SK-N-SH (cell line): ENCODE measurements around the gene QKI. TPM values are rescaled to one million over a fixed set of nuclear protein-coding genes. Genes with fewer than 3 reads are reported as not detected.

Source experiments
- CTCF ChIA-PET: fragments of 300-600, 350-600 bp; formaldehyde crosslinking; extraction: SDS; loops from one replicate; lab custom pipeline; 2021; lab: Yijun Ruan, JAX
- POLR2A ChIA-PET: fragments of 350-600 bp; sonication (Branson Sonifier 250); formaldehyde crosslinking; extraction: SDS; loops from one replicate; lab custom pipeline; 2020; ENCODE audit warnings: antibody characterized with exemption, inconsistent platforms; lab: Yijun Ruan, JAX
- DNase-seq: peaks from one replicate; pipeline ENCODE4 v3.0.0; 2012
- H2AFZ ChIP-seq: fragments of 200-600 bp; sonication (generic); 2 replicates; pipeline ENCODE4 v1.8.1; 2016; ENCODE audit warnings: antibody characterized with exemption, mild to moderate bottlenecking, low read depth
- H3F3A ChIP-seq: fragments of 200-600 bp; sonication (generic); replicated peaks from 2 replicates; pipeline ENCODE3; 2016; ENCODE audit warnings: antibody characterized with exemption, mild to moderate bottlenecking; ENCODE audit not compliant: insufficient read depth
- H3K27ac ChIP-seq, 2 experiments: fragments of 200-500 bp in 1 of 2; fragments of 200-600 bp in 1 of 2; sonication (Bioruptor generic) in 1 of 2; sonication (generic), shearing (Covaris generic) in 1 of 2; 2 replicates each; pipeline versions ENCODE4 v1.5.1 to v1.6.1; 2014 to 2016; ENCODE audit warnings: low read depth in 2 of 2, inconsistent platforms in 1 of 2, low read length in 1 of 2, mild to moderate bottlenecking in 1 of 2, mixed read lengths in 1 of 2
- H3K27me3 ChIP-seq: fragments of 200-600 bp; sonication (generic), shearing (Covaris generic); 2 replicates; pipeline ENCODE4 v1.6.1; 2016; ENCODE audit warnings: mixed run types; ENCODE audit not compliant: insufficient read depth
- H3K36me3 ChIP-seq, 2 experiments: fragments of 200-500 bp in 1 of 2; fragments of 200-600 bp in 1 of 2; sonication (Bioruptor generic) in 1 of 2; sonication (generic) in 1 of 2; replicated peaks in 1 of 2; 2 replicates each; pipeline versions ENCODE3 to v1.5.1; 2014 to 2016; ENCODE audit warnings: low read length in 1 of 2, mild to moderate bottlenecking in 1 of 2; ENCODE audit not compliant: insufficient read depth in 2 of 2, control insufficient read depth in 1 of 2
- H3K4me1 ChIP-seq, 2 experiments: fragments of 200-500 bp in 1 of 2; fragments of 200-600 bp in 1 of 2; sonication (Bioruptor generic) in 1 of 2; sonication (generic), shearing (Covaris generic) in 1 of 2; 2 replicates each; pipeline versions ENCODE4 v1.5.1 to v1.6.1; 2014 to 2016; ENCODE audit warnings: low read depth in 1 of 2, low read length in 1 of 2, mixed run types in 1 of 2; ENCODE audit not compliant: insufficient read depth in 2 of 2, control insufficient read depth in 1 of 2
- H3K4me2 ChIP-seq: fragments of 200-600 bp; sonication (generic), shearing (Covaris generic); 2 replicates; pipeline ENCODE4 v1.6.1; 2017; ENCODE audit warnings: mixed run types
- H3K4me3 ChIP-seq, 2 experiments: fragments of 200-500 bp in 1 of 2; fragments of 200-600 bp in 1 of 2; sonication (Bioruptor generic) in 1 of 2; sonication (generic), shearing (Covaris generic) in 1 of 2; 2 replicates each; pipeline versions ENCODE4 v1.5.1 to v1.8.1; 2014 to 2016; ENCODE audit warnings: low read depth in 2 of 2, inconsistent platforms in 1 of 2, low read length in 1 of 2, mild to moderate bottlenecking in 1 of 2, mixed read lengths in 1 of 2, moderate library complexity in 1 of 2
- H3K79me2 ChIP-seq: fragments of 200-600 bp; sonication (generic); 2 replicates; pipeline ENCODE4 v1.8.1; 2017; ENCODE audit warnings: mild to moderate bottlenecking; ENCODE audit not compliant: insufficient read depth
- H3K9ac ChIP-seq: fragments of 200-600 bp; sonication (generic); 2 replicates; pipeline ENCODE4 v1.6.1; 2017; ENCODE audit warnings: mixed run types
- H3K9me2 ChIP-seq: fragments of 200-600 bp; sonication (generic); 2 replicates; pipeline ENCODE4 v1.6.1; 2017; ENCODE audit warnings: mixed run types
- H3K9me3 ChIP-seq: fragments of 200-600 bp; sonication (generic); 2 replicates; pipeline ENCODE4 v1.6.1; 2017; ENCODE audit warnings: mixed run types, mild to moderate bottlenecking, moderate library complexity
- H4K20me1 ChIP-seq: fragments of 200-600 bp; sonication (generic); 2 replicates; pipeline ENCODE4 v1.6.1; 2017; ENCODE audit warnings: mild to moderate bottlenecking, mixed run types; ENCODE audit not compliant: insufficient read depth
- ELF1 ChIP-seq: IDR thresholded peaks from 2 replicates; pipeline ENCODE4 v1.4.0; 2012
- EZH2phosphoT487 ChIP-seq: fragments of 200-600 bp; sonication (generic); IDR thresholded peaks from 2 replicates; pipeline ENCODE4 v1.6.1; 2017; ENCODE audit warnings: low read depth, mixed run types, mild to moderate bottlenecking, antibody characterized with exemption, moderate library complexity, borderline replicate concordance
- FOSL2 ChIP-seq: IDR thresholded peaks from 2 replicates; pipeline ENCODE4 v1.4.0; 2012; ENCODE audit warnings: low read depth, mild to moderate bottlenecking, moderate library complexity, borderline replicate concordance
- FOXM1 ChIP-seq: IDR thresholded peaks from 2 replicates; pipeline ENCODE4 v1.4.0; 2012; ENCODE audit warnings: low read depth, mild to moderate bottlenecking
- GABPA ChIP-seq: IDR thresholded peaks from 2 replicates; pipeline ENCODE4 v1.4.0; 2012; ENCODE audit warnings: low read depth, mild to moderate bottlenecking
- GATA2 ChIP-seq: sonication (generic); formaldehyde crosslinking; IDR thresholded peaks from 2 replicates; pipeline ENCODE4 v1.5.0; 2020; ENCODE audit warnings: mild to moderate bottlenecking, missing genetic modification reagents
- MXI1 ChIP-seq: IDR thresholded peaks from 2 replicates; pipeline ENCODE4 v1.6.1; 2012; ENCODE audit warnings: mild to moderate bottlenecking, low read depth, low read length, improper control_type of control experiment
- NFIC ChIP-seq: IDR thresholded peaks from 2 replicates; pipeline ENCODE4 v1.4.0; 2012; ENCODE audit warnings: borderline replicate concordance
- RAD21 ChIP-seq: IDR thresholded peaks from 2 replicates; pipeline ENCODE4 v1.6.1; 2012; ENCODE audit warnings: mild to moderate bottlenecking, low read length
- RCOR1 ChIP-seq: fragments of 150-350 bp; IDR thresholded peaks from 2 replicates; pipeline ENCODE4 v1.6.1; 2017; ENCODE audit warnings: antibody characterized with exemption, low read length
- RXRA ChIP-seq: IDR thresholded peaks from 2 replicates; pipeline ENCODE4 v1.4.0; 2012; ENCODE audit warnings: low read depth, mild to moderate bottlenecking, borderline replicate concordance
- SIN3A ChIP-seq: IDR thresholded peaks from 2 replicates; pipeline ENCODE4 v1.6.1; 2012; ENCODE audit warnings: low read depth, mild to moderate bottlenecking, low read length, moderate library complexity, borderline replicate concordance
- TAF1 ChIP-seq: IDR thresholded peaks from 2 replicates; pipeline ENCODE4 v1.6.1; 2012; ENCODE audit warnings: low read depth, mild to moderate bottlenecking, low read length, moderate library complexity, borderline replicate concordance
- TEAD4 ChIP-seq: IDR thresholded peaks from 2 replicates; pipeline ENCODE4 v1.4.0; 2012; ENCODE audit warnings: mild to moderate bottlenecking, borderline replicate concordance; ENCODE audit not compliant: insufficient read depth
- YY1 ChIP-seq: IDR thresholded peaks from 2 replicates; pipeline ENCODE4 v1.4.0; 2012; ENCODE audit warnings: low read depth, mild to moderate bottlenecking
- polyA plus RNA-seq, 3 experiments: library from polyadenylated mRNA; depleted of rRNA; stranded (reverse); fragments of >200 nt; gene quantifications; 2 replicates each; pipeline ENCODE4 v1.2.3, GENCODE V29; 2012
- TF ChIP-seq, protein P1 (sequence below): IDR thresholded peaks from 2 replicates; pipeline ENCODE4 v1.4.0; 2012; ENCODE audit warnings: low read depth, borderline replicate concordance
- TF ChIP-seq, protein P2 (sequence below): IDR thresholded peaks from 2 replicates; pipeline ENCODE4; 2012
- TF ChIP-seq, protein P3 (sequence below): fragments of 150-350 bp; IDR thresholded peaks from 2 replicates; pipeline ENCODE4 v1.6.1; 2016; ENCODE audit warnings: mild to moderate bottlenecking, low read depth, low read length
- TF ChIP-seq, protein P4 (sequence below): fragments of 150-350 bp; IDR thresholded peaks from 2 replicates; pipeline ENCODE4 v1.6.1; 2017; ENCODE audit warnings: antibody characterized with exemption, low read length, low read depth, borderline replicate concordance

The QKI gene
- polyA plus RNA-seq, 1 of the 3 experiments (the other 2 are of a cell fraction): 51.1 TPM

- H3K27ac ChIP-seq: no peak overlapping the region
Measured at GRCh38 chr6:163455552-163455951, 41.0 kb downstream of the QKI start.

More at GRCh38 chr6:163455552-163455951, 41.0 kb downstream of the QKI start:
- no peaks in the 10 kb centered on the region for H3K9me3 ChIP-seq
- peaks cover 100% of the 10 kb centered on the region for H3K79me2 ChIP-seq
- no peak for DNase-seq
- H3K9ac ChIP-seq: no peak overlapping the region
- peaks cover 0 to 9% of the 10 kb centered on the region in 2 experiments; a peak in 2 of 4 replicates for H3K4me1 ChIP-seq
- H3K27me3 ChIP-seq: no peaks in the 10 kb centered on the region
- H3K4me2 ChIP-seq: no peak overlapping the region
- peaks cover 98% of the 10 kb centered on the region for H4K20me1 ChIP-seq
- CTCF ChIA-PET: no interaction called here
- H3K36me3 ChIP-seq: peaks cover 8 to 42% of the 10 kb centered on the region in 2 experiments
- H3K4me3 ChIP-seq: no peak overlapping the region
- no peak overlapping the region for H2AFZ ChIP-seq
- no peak for TF ChIP-seq FOXM1
- TF ChIP-seq, protein P1, sequence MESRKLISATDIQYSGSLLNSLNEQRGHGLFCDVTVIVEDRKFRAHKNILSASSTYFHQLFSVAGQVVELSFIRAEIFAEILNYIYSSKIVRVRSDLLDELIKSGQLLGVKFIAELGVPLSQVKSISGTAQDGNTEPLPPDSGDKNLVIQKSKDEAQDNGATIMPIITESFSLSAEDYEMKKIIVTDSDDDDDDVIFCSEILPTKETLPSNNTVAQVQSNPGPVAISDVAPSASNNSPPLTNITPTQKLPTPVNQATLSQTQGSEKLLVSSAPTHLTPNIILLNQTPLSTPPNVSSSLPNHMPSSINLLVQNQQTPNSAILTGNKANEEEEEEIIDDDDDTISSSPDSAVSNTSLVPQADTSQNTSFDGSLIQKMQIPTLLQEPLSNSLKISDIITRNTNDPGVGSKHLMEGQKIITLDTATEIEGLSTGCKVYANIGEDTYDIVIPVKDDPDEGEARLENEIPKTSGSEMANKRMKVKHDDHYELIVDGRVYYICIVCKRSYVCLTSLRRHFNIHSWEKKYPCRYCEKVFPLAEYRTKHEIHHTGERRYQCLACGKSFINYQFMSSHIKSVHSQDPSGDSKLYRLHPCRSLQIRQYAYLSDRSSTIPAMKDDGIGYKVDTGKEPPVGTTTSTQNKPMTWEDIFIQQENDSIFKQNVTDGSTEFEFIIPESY: no peak
- TF ChIP-seq, protein P2, sequence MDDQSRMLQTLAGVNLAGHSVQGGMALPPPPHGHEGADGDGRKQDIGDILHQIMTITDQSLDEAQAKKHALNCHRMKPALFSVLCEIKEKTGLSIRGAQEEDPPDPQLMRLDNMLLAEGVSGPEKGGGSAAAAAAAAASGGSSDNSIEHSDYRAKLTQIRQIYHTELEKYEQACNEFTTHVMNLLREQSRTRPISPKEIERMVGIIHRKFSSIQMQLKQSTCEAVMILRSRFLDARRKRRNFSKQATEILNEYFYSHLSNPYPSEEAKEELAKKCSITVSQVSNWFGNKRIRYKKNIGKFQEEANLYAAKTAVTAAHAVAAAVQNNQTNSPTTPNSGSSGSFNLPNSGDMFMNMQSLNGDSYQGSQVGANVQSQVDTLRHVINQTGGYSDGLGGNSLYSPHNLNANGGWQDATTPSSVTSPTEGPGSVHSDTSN: no peak
- TF ChIP-seq, protein P3, sequence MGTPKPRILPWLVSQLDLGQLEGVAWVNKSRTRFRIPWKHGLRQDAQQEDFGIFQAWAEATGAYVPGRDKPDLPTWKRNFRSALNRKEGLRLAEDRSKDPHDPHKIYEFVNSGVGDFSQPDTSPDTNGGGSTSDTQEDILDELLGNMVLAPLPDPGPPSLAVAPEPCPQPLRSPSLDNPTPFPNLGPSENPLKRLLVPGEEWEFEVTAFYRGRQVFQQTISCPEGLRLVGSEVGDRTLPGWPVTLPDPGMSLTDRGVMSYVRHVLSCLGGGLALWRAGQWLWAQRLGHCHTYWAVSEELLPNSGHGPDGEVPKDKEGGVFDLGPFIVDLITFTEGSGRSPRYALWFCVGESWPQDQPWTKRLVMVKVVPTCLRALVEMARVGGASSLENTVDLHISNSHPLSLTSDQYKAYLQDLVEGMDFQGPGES: no peak
- TF ChIP-seq RXRA: no peak
- TF ChIP-seq RAD21: no peak
- TF ChIP-seq SIN3A: no peak
- no peak for TF ChIP-seq FOSL2
- no peak for TF ChIP-seq NFIC
- TF ChIP-seq, protein P4, sequence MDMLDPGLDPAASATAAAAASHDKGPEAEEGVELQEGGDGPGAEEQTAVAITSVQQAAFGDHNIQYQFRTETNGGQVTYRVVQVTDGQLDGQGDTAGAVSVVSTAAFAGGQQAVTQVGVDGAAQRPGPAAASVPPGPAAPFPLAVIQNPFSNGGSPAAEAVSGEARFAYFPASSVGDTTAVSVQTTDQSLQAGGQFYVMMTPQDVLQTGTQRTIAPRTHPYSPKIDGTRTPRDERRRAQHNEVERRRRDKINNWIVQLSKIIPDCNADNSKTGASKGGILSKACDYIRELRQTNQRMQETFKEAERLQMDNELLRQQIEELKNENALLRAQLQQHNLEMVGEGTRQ: no peak
- TF ChIP-seq TEAD4: no peak
- TF ChIP-seq EZH2phosphoT487: no peak
- no peak for TF ChIP-seq TAF1
- no peak for TF ChIP-seq GABPA
- no peak for TF ChIP-seq GATA2
- TF ChIP-seq RCOR1: no peak
- TF ChIP-seq YY1: no peak
- no peak for TF ChIP-seq ELF1
- no peak for TF ChIP-seq MXI1
- TF ChIP-seq, all 33 proteins: peak for 0
- H3K9me2 ChIP-seq: no peaks in the 10 kb centered on the region
- H3F3A ChIP-seq: peaks cover 26% of the 10 kb centered on the region
- POLR2A ChIA-PET: interaction anchor here (0.6 kb wide), 1 partner anchor 598 kb away, joined by 4 read pairs; no protein-coding TSS in a partner anchor
